ENCODE measurements around the gene ALK. TPM values are rescaled to one million over a fixed set of nuclear protein-coding genes. Genes with fewer than 3 reads are reported as not detected.

The ALK gene
- total RNA-seq, 4 donors from 2014 or later = 0.66 TPM; not detected in 3

- no peak for TF ChIP-seq POLR2A (IDR thresholded peaks at IDR 0.05)
- no peak for TF ChIP-seq CTCF (IDR thresholded peaks at IDR 0.05)
- intact Hi-C loops (cut with DNase I; ENCODE audit: low total_unique reads) = no loop called here
- WGBS, 2 donors = 71 to 72% methylated on average over 5 of the region's 5 CpGs
- no peak overlapping the region for H3K4me3 ChIP-seq (ENCODE audit: low read depth, poor library complexity, severe bottlenecking)
- no peak for DNase-seq (ENCODE audit: low spot score in 2 of 2)
These were observed 203.2 kb downstream of the ALK start for GRCh38 chr2:29718076-29718686.

DNA sequence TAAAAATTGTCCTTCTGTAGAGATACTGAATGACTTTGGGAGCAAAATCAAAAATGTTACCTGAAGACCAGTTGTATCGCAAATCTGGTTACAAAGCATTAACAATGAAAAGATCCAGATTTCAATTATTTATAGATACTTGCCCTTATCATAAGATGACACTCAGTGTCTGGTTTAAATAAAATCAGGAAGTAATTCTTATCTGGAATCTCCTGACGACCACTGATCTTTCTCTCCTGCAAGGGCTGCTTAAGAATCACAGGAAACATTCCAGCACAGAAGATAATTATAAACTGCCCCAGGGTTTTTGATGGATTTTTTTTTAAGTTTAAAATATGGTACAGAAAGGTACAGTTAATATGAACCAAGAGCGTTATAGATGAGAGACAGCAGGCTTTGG lies 205.7 kb downstream of the ALK start:
- WGBS, 2 donors = 57% methylated on average over 3 of the region's 3 CpGs
- H3K4me3 ChIP-seq (ENCODE audit: low read depth, poor library complexity, severe bottlenecking) = no peak overlapping the region
- TF ChIP-seq CTCF (IDR thresholded peaks at IDR 0.05) = no peak
- no peak for TF ChIP-seq POLR2A (IDR thresholded peaks at IDR 0.05)
- DNase-seq (ENCODE audit: low spot score in 2 of 2) = no peak
- intact Hi-C loops (cut with DNase I; ENCODE audit: low total_unique reads) = no loop called here

DNA sequence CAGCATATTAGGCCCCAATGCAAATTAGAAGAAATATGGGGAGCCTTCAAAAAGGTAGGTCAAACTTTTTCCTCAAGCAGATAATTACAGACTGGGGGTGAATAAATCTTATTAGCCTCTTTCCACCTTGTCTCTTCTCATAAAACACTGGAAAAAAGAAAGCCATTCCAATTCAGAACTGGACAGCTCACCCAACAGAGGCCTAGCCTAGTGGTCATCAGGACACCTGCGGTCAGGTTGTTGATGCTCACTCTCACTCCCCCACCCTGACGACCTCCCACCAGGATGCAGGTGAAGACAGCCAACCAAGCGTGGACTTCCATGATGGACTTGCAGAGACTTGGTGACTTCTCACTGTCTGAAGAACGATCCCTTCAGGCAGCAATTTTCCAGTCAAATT lies 207.1 kb downstream of the ALK start:
- WGBS, 2 donors = 77% methylated on average over 4 of the region's 4 CpGs
- intact Hi-C loops (cut with DNase I; ENCODE audit: low total_unique reads) = no loop called here
- DNase-seq (ENCODE audit: low spot score in 2 of 2) = no peak
- no peak overlapping the region for H3K4me3 ChIP-seq (ENCODE audit: low read depth, poor library complexity, severe bottlenecking)
- TF ChIP-seq CTCF (IDR thresholded peaks at IDR 0.05) (no peak), POLR2A (IDR thresholded peaks at IDR 0.05) (no peak)

DNA sequence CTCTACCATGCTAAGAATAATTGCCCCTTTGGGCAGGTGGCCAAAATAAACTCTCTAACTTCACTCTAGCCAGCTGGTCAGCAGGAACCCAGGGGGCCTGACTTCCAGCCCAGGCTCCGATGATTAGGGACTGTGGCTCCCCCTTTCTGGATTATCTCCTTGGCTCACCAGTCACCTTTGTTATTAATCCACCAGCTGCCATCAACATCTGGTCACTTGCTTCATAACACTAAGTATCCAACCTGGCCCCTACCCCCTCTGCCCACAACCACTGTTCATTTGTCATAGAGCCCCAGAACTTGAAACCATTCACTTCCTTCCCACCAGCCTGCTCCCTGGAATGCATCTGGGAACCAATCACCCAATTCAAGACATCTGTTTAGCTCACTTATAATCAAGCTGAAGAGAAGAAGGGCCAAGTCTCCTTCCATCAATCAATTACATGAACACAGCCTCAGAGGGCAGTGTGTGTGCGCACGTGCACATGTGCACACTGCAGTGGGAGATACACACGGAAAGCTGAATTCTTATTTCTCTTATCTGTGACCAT lies 215.1 kb downstream of the ALK start:
- intact Hi-C loops (cut with DNase I; ENCODE audit: low total_unique reads) = no loop called here
- H3K4me3 ChIP-seq (ENCODE audit: low read depth, poor library complexity, severe bottlenecking) = no peak overlapping the region
- TF ChIP-seq POLR2A (IDR thresholded peaks at IDR 0.05) (no peak), CTCF (IDR thresholded peaks at IDR 0.05) (no peak)
- no peak for DNase-seq (ENCODE audit: low spot score in 2 of 2)
- WGBS, 2 donors = 57 to 69% methylated on average over 4 of the region's 4 CpGs

GRCh38 chr2:29705616-29706015 lies 215.8 kb downstream of the ALK start:
- TF ChIP-seq POLR2A (IDR thresholded peaks at IDR 0.05) (no peak), CTCF (IDR thresholded peaks at IDR 0.05) (no peak)
- intact Hi-C loops (cut with DNase I; ENCODE audit: low total_unique reads) = no loop called here
- no peak for DNase-seq (ENCODE audit: low spot score in 2 of 2)
- no peak overlapping the region for H3K4me3 ChIP-seq (ENCODE audit: low read depth, poor library complexity, severe bottlenecking)
- WGBS, 2 donors = 66 to 69% methylated on average over 4 of the region's 4 CpGs

DNA sequence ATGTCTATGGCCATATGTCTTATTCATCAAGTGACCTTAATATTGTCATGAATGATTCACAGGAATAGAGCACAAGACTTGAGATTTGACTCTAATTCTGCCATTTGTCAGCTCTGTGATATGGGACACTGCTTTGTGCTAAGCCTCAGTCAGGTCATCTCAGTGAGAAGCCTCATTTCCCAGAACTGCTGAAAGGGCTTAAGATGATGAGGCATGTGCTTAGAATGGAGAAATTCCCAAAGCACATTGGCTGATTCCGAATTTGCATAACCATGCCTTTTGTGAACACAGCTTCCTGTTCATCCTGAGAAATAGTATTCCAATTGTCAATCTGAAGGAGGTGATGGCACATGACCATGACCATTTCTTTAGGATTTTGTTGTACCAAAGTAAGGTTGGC lies 218.1 kb downstream of the ALK start:
- TF ChIP-seq CTCF (IDR thresholded peaks at IDR 0.05) (no peak), POLR2A (IDR thresholded peaks at IDR 0.05) (no peak)
- DNase-seq (ENCODE audit: low spot score in 2 of 2) = no peak
- 87 to 100% methylated on average over 1 of the region's 1 CpG for WGBS, 2 donors
- intact Hi-C loops (cut with DNase I; ENCODE audit: low total_unique reads) = no loop called here
- H3K4me3 ChIP-seq (ENCODE audit: low read depth, poor library complexity, severe bottlenecking) = no peak overlapping the region
